GM13976 (cell line): Measurements from ENCODE around the gene OR52E5.

ENCODE experiments used
- DNase-seq: peaks from one replicate; pipeline ENCODE4 v3.0.0; 2012; ENCODE audit warnings: low spot score
- in situ Hi-C: fragments of 300-500 bp; cut with MboI; formaldehyde crosslinking; loops from one replicate; pipeline ENCODE4 v1.12.0; 2022; ENCODE audit warnings: low sequenced_read_pairs, mixed read lengths, inconsistent platforms; ENCODE audit not compliant: unreplicated experiment
- TF ChIP-seq, protein P1 (sequence below): IDR thresholded peaks from 2 replicates; pipeline ENCODE4 v1.5.1; 2012; ENCODE audit warnings: borderline replicate concordance, mild to moderate bottlenecking; ENCODE audit not compliant: insufficient read depth; ENCODE audit errors: extremely low read depth, missing control alignments, control extremely low read depth

The OR52E5 gene

DNA sequence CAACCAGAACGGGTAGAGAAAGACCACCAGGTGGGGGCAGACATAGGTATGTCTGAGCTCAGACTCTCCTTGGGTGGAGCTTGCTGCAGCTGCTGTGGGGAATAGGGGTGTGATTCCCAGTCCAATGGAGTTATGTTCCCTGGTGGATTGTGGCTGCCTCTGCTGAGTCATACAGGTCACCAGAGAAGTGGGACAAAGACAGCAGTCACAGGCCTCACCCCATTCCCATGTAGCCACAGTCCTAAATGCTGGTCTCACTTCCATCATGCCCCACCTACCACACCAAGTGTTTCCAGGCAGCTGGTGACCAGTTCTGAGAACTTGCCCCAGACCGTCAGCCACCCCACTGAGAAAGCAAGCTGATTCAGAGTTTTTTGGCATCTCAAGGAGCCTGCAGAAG, 17.5 kb downstream of the OR52E5 start:
- TF ChIP-seq, protein P1, sequence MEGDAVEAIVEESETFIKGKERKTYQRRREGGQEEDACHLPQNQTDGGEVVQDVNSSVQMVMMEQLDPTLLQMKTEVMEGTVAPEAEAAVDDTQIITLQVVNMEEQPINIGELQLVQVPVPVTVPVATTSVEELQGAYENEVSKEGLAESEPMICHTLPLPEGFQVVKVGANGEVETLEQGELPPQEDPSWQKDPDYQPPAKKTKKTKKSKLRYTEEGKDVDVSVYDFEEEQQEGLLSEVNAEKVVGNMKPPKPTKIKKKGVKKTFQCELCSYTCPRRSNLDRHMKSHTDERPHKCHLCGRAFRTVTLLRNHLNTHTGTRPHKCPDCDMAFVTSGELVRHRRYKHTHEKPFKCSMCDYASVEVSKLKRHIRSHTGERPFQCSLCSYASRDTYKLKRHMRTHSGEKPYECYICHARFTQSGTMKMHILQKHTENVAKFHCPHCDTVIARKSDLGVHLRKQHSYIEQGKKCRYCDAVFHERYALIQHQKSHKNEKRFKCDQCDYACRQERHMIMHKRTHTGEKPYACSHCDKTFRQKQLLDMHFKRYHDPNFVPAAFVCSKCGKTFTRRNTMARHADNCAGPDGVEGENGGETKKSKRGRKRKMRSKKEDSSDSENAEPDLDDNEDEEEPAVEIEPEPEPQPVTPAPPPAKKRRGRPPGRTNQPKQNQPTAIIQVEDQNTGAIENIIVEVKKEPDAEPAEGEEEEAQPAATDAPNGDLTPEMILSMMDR, result no peak
- in situ Hi-C loops, result no loop called here

DNA sequence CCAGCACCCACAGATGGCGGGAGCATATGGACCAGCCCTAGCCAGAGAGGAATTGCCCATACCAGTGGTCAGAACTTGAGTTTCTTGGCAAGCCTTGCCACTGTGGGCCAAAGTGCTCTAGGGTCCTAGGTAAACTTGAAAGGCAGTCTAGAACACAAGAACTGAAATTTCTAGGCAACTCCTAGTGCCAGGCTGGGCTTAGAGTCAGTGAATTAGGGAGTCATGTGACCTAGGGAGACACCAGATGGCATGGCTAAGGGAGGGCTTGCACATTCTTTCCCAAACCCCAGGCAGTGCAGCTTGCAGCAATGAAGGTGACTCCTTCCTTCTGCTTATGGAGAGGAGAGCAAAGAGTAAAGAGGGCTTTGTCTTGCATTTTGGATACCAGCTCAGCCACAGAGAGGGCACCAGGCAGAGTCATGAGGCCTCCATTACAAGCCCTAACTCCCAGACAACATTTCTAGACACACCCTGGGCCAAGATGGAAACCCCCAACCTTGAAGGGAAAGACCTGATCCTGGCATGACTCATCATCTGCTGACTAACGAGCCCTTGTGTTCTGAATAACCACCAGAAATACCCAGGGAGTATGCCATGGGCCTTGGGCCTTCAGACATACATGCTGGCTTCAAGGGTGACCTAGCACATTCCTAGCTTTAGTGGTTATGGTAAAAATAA, 29.9 kb downstream of the OR52E5 start:
- DNase-seq, result no peak

More for the DNA sequence above, 17.5 kb downstream of the OR52E5 start:
- DNase-seq, result no peak

DNA sequence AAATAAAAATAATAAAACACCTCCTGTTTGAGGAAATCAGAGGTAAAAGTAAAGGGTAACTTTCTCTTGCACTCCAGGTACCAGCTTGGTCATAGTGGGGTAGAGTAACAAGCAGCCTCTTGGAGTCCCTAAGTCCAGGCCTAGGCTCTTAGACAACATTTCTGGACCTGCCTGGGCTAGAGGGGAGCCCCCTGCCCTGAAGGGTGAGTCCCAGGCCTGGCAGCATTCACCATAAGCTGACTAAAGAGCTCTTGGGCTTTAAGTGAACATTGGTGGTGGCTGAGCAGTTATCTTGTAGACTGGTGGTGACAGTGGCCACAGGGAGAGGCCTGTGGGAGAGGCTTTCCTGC, 30.4 kb downstream of the OR52E5 start:
- in situ Hi-C loops, result no loop called here
- TF ChIP-seq, protein P1, result no peak
- no peak for DNase-seq

More for the DNA sequence above, 29.9 kb downstream of the OR52E5 start:
- in situ Hi-C loops, result no loop called here
- TF ChIP-seq, protein P1, result no peak

DNA sequence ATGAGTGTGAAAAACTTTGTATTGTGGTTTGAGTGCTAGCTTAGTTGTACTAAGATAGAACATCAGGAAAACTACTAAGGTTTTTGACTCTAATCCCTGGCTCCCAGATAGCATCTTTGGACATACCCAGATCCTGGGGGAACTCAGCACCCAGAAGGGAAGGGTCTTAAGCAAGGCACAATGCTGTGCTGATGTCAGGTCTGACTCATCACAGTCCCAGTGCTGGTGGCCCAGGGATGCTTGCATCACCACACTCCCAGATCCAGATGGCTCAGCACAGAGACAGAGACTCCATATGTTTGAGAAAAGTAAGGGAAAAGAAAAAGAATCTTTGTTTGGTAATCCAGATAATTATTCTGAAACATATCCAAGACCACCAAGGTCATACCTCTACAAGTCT, 30.8 kb downstream of the OR52E5 start:
- DNase-seq, result no peak
- in situ Hi-C loops, result no loop called here
- TF ChIP-seq, protein P1, result no peak

DNA sequence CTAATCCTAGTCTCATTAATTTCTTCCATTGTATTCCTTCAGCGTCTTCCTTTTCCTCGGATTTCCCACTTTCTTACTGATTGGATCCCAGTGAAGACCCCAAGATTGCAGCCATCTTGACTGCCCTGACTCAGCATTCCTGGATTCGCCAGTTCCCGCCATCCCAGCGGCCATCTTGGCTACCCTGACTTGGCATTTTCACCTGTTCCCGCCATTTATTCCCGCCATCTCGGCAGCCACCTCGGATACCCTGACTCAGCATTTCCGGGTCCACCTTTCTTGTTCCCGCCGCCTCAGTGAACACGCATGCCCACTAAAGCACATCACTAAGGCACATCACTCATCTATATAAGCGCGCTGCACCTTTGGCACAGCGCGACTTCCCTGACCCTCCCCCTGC, 35.3 kb downstream of the OR52E5 start:
- TF ChIP-seq, protein P1, result no peak
- DNase-seq, result no peak
- in situ Hi-C loops, result no loop called here

DNA sequence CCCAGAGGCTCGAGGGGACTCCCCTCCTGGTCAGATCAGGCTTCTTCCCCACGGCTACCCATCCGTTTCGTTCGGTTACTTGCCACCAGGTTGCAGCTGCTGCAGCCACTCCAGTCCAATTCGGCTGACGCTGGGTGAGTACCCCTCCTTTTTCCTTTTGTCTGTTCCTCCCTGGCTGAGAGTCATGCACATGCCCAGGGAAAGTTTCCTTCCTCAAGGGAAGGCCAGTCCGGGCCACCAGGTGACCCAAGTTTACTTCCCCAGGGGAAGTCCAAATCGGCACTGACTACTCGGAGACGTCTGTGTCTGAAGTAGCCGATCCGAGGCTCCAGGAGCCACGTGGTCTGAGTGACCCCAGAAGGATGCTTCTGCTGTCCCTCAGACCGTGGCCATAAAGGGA, 35.8 kb downstream of the OR52E5 start:
- in situ Hi-C loops, result no loop called here

More for the DNA sequence above, 35.8 kb downstream of the OR52E5 start:
- no peak for DNase-seq
- TF ChIP-seq, protein P1, result no peak
